Neural progenitor cell (in vitro differentiated cells): ENCODE measurements around the gene PSMC1. TPM values are rescaled to one million over a fixed set of nuclear protein-coding genes. Genes with fewer than 3 reads are reported as not detected.

ENCODE experiments used
- DNase-seq: peaks from one replicate; pipeline ENCODE4 v3.0.0-alpha.2; 2016; ENCODE audit warnings: low spot score
- H2AFZ ChIP-seq: fragments of 200-600 bp; sonication (generic); replicated peaks from 2 replicates; pipeline ENCODE4 v1.6.1; 2016; ENCODE audit warnings: antibody characterized with exemption
- H3F3A ChIP-seq: fragments of 200-600 bp; sonication (generic); 2 replicates; pipeline ENCODE4 v1.6.1; 2016; ENCODE audit warnings: antibody characterized with exemption, low read depth
- H3K27ac ChIP-seq: fragments of 200-600 bp; sonication (generic); 2 replicates; pipeline ENCODE4 v1.5.1; 2016; ENCODE audit warnings: mild to moderate bottlenecking
- H3K27me3 ChIP-seq: fragments of 200-600 bp; sonication (generic); 2 replicates; pipeline ENCODE4 v1.6.1; 2016; ENCODE audit warnings: mild to moderate bottlenecking, moderate library complexity
- H3K36me3 ChIP-seq: fragments of 200-600 bp; sonication (generic); 2 replicates; pipeline ENCODE4 v1.5.1; 2016
- H3K4me1 ChIP-seq: fragments of 200-600 bp; sonication (generic); 2 replicates; pipeline ENCODE4 v1.6.1; 2016; ENCODE audit warnings: mixed run types
- H3K4me2 ChIP-seq: fragments of 200-600 bp; sonication (generic); 2 replicates; pipeline ENCODE4 v1.6.1; 2016
- H3K4me3 ChIP-seq: fragments of 200-600 bp; sonication (generic); 2 replicates; pipeline ENCODE4 v1.5.1; 2016
- H3K79me2 ChIP-seq: fragments of 200-600 bp; sonication (generic); 2 replicates; pipeline ENCODE4 v1.6.1; 2016; ENCODE audit warnings: low read depth
- H3K9ac ChIP-seq: fragments of 200-600 bp; sonication (generic); 2 replicates; pipeline ENCODE4 v1.6.1; 2016
- H3K9me3 ChIP-seq: fragments of 200-600 bp; sonication (generic); 2 replicates; pipeline ENCODE4 v1.5.1; 2016; ENCODE audit warnings: low read depth
- H4K20me1 ChIP-seq: fragments of 200-600 bp; sonication (generic); 2 replicates; pipeline ENCODE4 v1.6.1; 2016; ENCODE audit warnings: low read depth
- H3K27ac Mint-ChIP-seq: 3 replicates; pipeline ENCODE4 v1.8.0; 2021; ENCODE audit warnings: mixed read lengths
- H3K27me3 Mint-ChIP-seq: 2 replicates; pipeline ENCODE4 v1.8.0; 2022; ENCODE audit warnings: low read depth, mild to moderate bottlenecking, inconsistent platforms, moderate library complexity, mixed read lengths; ENCODE audit not compliant: insufficient read depth
- H3K36me3 Mint-ChIP-seq: 3 replicates; pipeline ENCODE4 v1.8.0; 2021; ENCODE audit warnings: mixed read lengths
- H3K4me1 Mint-ChIP-seq: 3 replicates; pipeline ENCODE4 v1.8.0; 2021; ENCODE audit warnings: mixed read lengths
- H3K4me3 Mint-ChIP-seq: 3 replicates; pipeline ENCODE4 v1.8.0; 2021; ENCODE audit warnings: mild to moderate bottlenecking, moderate library complexity, mixed read lengths
- H3K9me3 Mint-ChIP-seq: 3 replicates; pipeline ENCODE4 v1.8.0; 2020; ENCODE audit warnings: mixed read lengths
- CTCF ChIP-seq: fragments of 200-600 bp; sonication (generic); IDR thresholded peaks from 2 replicates; pipeline ENCODE4 v1.5.1; 2017; ENCODE audit warnings: antibody characterized with exemption, mild to moderate bottlenecking
- EZH2 ChIP-seq: fragments of 200-600 bp; sonication (generic); IDR thresholded peaks from 2 replicates; pipeline ENCODE4 v1.6.1; 2017; ENCODE audit warnings: antibody characterized with exemption, mild to moderate bottlenecking, moderate library complexity
- EZH2phosphoT487 ChIP-seq: fragments of 200-600 bp; sonication (generic); IDR thresholded peaks from 2 replicates; pipeline ENCODE4 v1.6.1; 2017; ENCODE audit warnings: antibody characterized with exemption
- total RNA-seq: library from RNA; depleted of rRNA; stranded (reverse); fragments of >200 nt; gene quantifications from 2 replicates; pipeline ENCODE4 v1.2.3, GENCODE V29; 2015; ENCODE audit warnings: low replicate concordance

Gene PSMC1
- total RNA-seq, 1 donor from 2014 or later: 233 TPM

- Histone ChIP-seq H3K27ac (no peak overlapping the region), H3K36me3 (no peaks in the 10 kb centered on the region), H3K79me2 (no peaks in the 10 kb centered on the region), H4K20me1 (no peaks in the 10 kb centered on the region), H3K4me1 (no peaks in the 10 kb centered on the region), H2AFZ (no peak overlapping the region), H3F3A (no peaks in the 10 kb centered on the region), H3K4me3 (no peak overlapping the region), H3K4me2 (no peak overlapping the region), H3K27me3 (no peaks in the 10 kb centered on the region), H3K9me3 (no peaks in the 10 kb centered on the region), H3K9ac (no peak overlapping the region)
- Mint-ChIP-seq H3K4me1 (no peaks in the 10 kb centered on the region), H3K4me3 (no peak overlapping the region), H3K27me3 (no peaks in the 10 kb centered on the region), H3K36me3 (peaks cover 10% of the 10 kb centered on the region), H3K27ac (no peak overlapping the region), H3K9me3 (no peaks in the 10 kb centered on the region)
- DNase-seq: no peak
- TF ChIP-seq EZH2phosphoT487 (no peak), EZH2 (no peak), CTCF (no peak)
Measured at GRCh38 chr14:90293766-90294730, 37.7 kb downstream of the PSMC1 start.

GRCh38 chr14:90294872-90295271, 38.5 kb downstream of the PSMC1 start:
- Histone ChIP-seq H2AFZ (no peak overlapping the region), H3K27ac (no peak overlapping the region), H3K27me3 (no peaks in the 10 kb centered on the region), H3K79me2 (no peaks in the 10 kb centered on the region), H3F3A (no peaks in the 10 kb centered on the region), H3K9me3 (no peaks in the 10 kb centered on the region), H3K36me3 (no peaks in the 10 kb centered on the region), H3K4me3 (no peak overlapping the region), H4K20me1 (no peaks in the 10 kb centered on the region), H3K4me1 (no peaks in the 10 kb centered on the region), H3K4me2 (no peak overlapping the region), H3K9ac (no peak overlapping the region)
- no peak for DNase-seq
- H3K27me3 Mint-ChIP-seq: no peaks in the 10 kb centered on the region
- peaks cover 12% of the 10 kb centered on the region for H3K36me3 Mint-ChIP-seq
- H3K27ac Mint-ChIP-seq: no peak overlapping the region
- no peak overlapping the region for H3K4me3 Mint-ChIP-seq
- H3K9me3 Mint-ChIP-seq: no peaks in the 10 kb centered on the region
- TF ChIP-seq EZH2: no peak
- TF ChIP-seq EZH2phosphoT487: no peak
- TF ChIP-seq CTCF: no peak
- no peaks in the 10 kb centered on the region for H3K4me1 Mint-ChIP-seq

GRCh38 chr14:90295870-90296516, 39.6 kb downstream of the PSMC1 start:
- TF ChIP-seq CTCF (no peak), EZH2phosphoT487 (no peak), EZH2 (no peak)
- H3K27me3 ChIP-seq: no peaks in the 10 kb centered on the region
- H3K4me1 ChIP-seq: no peaks in the 10 kb centered on the region
- no peaks in the 10 kb centered on the region for H3K36me3 ChIP-seq
- no peak overlapping the region for H3K27ac ChIP-seq
- no peaks in the 10 kb centered on the region for H3K79me2 ChIP-seq
- H2AFZ ChIP-seq: no peak overlapping the region
- no peaks in the 10 kb centered on the region for H4K20me1 ChIP-seq
- no peaks in the 10 kb centered on the region for H3K4me1 Mint-ChIP-seq
- no peak overlapping the region for H3K4me3 Mint-ChIP-seq
- no peak overlapping the region for H3K4me3 ChIP-seq
- H3F3A ChIP-seq: peaks cover 2% of the 10 kb centered on the region
- no peaks in the 10 kb centered on the region for H3K9me3 Mint-ChIP-seq
- H3K27me3 Mint-ChIP-seq: no peaks in the 10 kb centered on the region
- no peak for DNase-seq
- H3K9ac ChIP-seq: no peak overlapping the region
- H3K9me3 ChIP-seq: no peaks in the 10 kb centered on the region
- peaks cover 14% of the 10 kb centered on the region for H3K36me3 Mint-ChIP-seq
- H3K27ac Mint-ChIP-seq: no peak overlapping the region
- no peak overlapping the region for H3K4me2 ChIP-seq
